HEK293 (cell line): Measurements from ENCODE around the gene PREX1.
"Not testable (repeated sequence)": the region's sequence is repeated elsewhere in the genome, so short reads cannot be mapped to it uniquely, and the experiment has no call there.

Experiments
- ATF2 ChIP-seq: fragments of 450-650 bp; formaldehyde crosslinking; IDR thresholded peaks from 2 replicates; pipeline ENCODE4 v1.5.1; 2016; ENCODE audit warnings: missing biosample characterization, missing genetic modification characterization, low read depth
- CTCF ChIP-seq: fragments of 450-650 bp; formaldehyde crosslinking; IDR thresholded peaks from 2 replicates; pipeline ENCODE4 v1.5.1; 2016; ENCODE audit warnings: missing biosample characterization, missing genetic modification characterization
- IKZF3 ChIP-seq: fragments of 450-650 bp; IDR thresholded peaks from 2 replicates; pipeline ENCODE4 v1.5.0; 2018; ENCODE audit warnings: missing biosample characterization, mild to moderate bottlenecking, missing genetic modification characterization, moderate library complexity
- KLF9 ChIP-seq: fragments of 450-650 bp; formaldehyde crosslinking; IDR thresholded peaks from 2 replicates; pipeline ENCODE4 v1.5.1; 2016; ENCODE audit warnings: missing biosample characterization, missing genetic modification characterization, low read depth
- MYNN ChIP-seq: fragments of 450-650 bp; formaldehyde crosslinking; IDR thresholded peaks from 2 replicates; pipeline ENCODE4 v1.5.1; 2016; ENCODE audit warnings: missing biosample characterization, missing genetic modification characterization, borderline replicate concordance
- REST ChIP-seq: fragments of 450-650 bp; formaldehyde crosslinking; IDR thresholded peaks from 2 replicates; pipeline ENCODE4 v1.5.1; 2016; ENCODE audit warnings: missing biosample characterization, missing genetic modification characterization
- ZBTB26 ChIP-seq: fragments of 450-650 bp; formaldehyde crosslinking; optimal IDR thresholded peaks from 2 replicates; pipeline ENCODE3; 2016; ENCODE audit warnings: missing biosample characterization, mild to moderate bottlenecking, missing genetic modification characterization
- ZNF114 ChIP-seq: fragments of 450-650 bp; formaldehyde crosslinking; IDR thresholded peaks from 2 replicates; pipeline ENCODE4 v1.5.0; 2017; ENCODE audit warnings: missing biosample characterization, missing genetic modification characterization
- ZNF433 ChIP-seq: fragments of 450-650 bp; formaldehyde crosslinking; IDR thresholded peaks from 2 replicates; pipeline ENCODE4 v1.5.1; 2016; ENCODE audit warnings: missing biosample characterization, missing genetic modification characterization, low read depth
- ZNF660 ChIP-seq: fragments of 450-650 bp; IDR thresholded peaks from 2 replicates; pipeline ENCODE4 v1.5.1; 2018; ENCODE audit warnings: missing biosample characterization, mild to moderate bottlenecking, missing genetic modification characterization
- TF ChIP-seq, protein P1 (sequence below): fragments of 450-650 bp; IDR thresholded peaks from 2 replicates; pipeline ENCODE4 v1.5.1; 2018; ENCODE audit warnings: missing biosample characterization, mild to moderate bottlenecking, missing genetic modification characterization
- TF ChIP-seq, protein P2 (sequence below): fragments of 450-650 bp; formaldehyde crosslinking; IDR thresholded peaks from 2 replicates; pipeline ENCODE4 v1.5.1; 2016; ENCODE audit warnings: missing biosample characterization, missing genetic modification characterization
- TF ChIP-seq, protein P3 (sequence below): fragments of 450-650 bp; formaldehyde crosslinking; IDR thresholded peaks from 2 replicates; pipeline ENCODE4 v1.5.1; 2016; ENCODE audit warnings: missing biosample characterization, missing genetic modification characterization

- not testable (repeated sequence) for TF ChIP-seq CTCF (tag by site-specific recombination); ZNF114; ZNF433; MYNN (tag by site-specific recombination); ATF2; REST; IKZF3 (tag by site-specific recombination); ZBTB26 (tag by site-specific recombination); KLF9; ZNF660 (tag by site-specific recombination)
- TF ChIP-seq, protein P1, sequence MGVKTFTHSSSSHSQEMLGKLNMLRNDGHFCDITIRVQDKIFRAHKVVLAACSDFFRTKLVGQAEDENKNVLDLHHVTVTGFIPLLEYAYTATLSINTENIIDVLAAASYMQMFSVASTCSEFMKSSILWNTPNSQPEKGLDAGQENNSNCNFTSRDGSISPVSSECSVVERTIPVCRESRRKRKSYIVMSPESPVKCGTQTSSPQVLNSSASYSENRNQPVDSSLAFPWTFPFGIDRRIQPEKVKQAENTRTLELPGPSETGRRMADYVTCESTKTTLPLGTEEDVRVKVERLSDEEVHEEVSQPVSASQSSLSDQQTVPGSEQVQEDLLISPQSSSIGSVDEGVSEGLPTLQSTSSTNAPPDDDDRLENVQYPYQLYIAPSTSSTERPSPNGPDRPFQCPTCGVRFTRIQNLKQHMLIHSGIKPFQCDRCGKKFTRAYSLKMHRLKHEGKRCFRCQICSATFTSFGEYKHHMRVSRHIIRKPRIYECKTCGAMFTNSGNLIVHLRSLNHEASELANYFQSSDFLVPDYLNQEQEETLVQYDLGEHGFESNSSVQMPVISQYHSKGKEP, result not testable (repeated sequence)
- TF ChIP-seq, protein P2, sequence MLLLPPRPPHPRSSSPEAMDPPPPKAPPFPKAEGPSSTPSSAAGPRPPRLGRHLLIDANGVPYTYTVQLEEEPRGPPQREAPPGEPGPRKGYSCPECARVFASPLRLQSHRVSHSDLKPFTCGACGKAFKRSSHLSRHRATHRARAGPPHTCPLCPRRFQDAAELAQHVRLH, result not testable (repeated sequence)
- TF ChIP-seq, protein P3, sequence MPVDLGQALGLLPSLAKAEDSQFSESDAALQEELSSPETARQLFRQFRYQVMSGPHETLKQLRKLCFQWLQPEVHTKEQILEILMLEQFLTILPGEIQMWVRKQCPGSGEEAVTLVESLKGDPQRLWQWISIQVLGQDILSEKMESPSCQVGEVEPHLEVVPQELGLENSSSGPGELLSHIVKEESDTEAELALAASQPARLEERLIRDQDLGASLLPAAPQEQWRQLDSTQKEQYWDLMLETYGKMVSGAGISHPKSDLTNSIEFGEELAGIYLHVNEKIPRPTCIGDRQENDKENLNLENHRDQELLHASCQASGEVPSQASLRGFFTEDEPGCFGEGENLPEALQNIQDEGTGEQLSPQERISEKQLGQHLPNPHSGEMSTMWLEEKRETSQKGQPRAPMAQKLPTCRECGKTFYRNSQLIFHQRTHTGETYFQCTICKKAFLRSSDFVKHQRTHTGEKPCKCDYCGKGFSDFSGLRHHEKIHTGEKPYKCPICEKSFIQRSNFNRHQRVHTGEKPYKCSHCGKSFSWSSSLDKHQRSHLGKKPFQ (tag by site-specific recombination), result not testable (repeated sequence)
These were observed 15.7 kb downstream of the PREX1 start for GRCh38 chr20:48812114-48812513.
